ENCODE measurements around the gene ANO7.

DNA sequence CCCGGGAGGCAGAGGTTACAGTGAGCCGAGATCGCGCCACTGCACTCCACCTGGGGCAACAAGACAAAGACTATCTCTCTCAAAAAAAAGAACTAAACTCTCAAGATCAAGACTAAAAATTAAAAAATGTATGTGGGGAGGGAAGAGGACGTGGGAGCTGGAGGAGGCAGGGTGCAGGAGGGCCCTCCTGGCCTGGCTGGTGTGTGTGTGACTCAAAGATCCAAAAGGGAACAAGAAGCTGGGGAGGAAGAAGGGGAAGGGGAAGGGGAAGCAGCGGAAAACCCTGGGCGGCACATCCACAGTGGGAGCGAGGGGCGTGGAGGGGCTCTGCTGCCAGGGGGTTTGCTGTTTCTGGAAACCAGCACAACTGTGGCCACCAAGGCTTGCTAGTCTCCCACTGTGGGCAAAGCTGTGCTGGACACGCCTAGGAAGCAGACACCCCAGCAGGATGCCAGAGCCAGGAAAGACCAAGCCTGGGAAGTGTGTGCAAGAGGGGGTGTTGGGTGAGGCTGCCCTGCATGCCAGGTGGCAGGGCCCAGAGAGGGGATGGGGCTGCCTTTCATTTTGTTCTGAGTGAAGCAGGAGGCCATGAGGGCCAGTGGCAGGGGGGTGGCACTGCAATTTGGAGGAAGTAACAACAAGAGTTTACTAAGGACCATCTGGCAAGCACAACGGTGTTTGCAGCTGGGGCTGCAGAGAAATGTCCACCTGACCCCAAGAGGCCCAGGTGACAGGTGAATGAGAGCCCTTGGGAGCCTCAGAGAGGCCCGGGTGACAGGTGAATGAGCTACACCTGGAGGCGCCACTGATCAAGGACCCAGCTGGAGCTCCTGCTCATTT lies 44.5 kb downstream of the ANO7 start:
- no peak for TF ChIP-seq EZH2phosphoT487 (IDR thresholded peaks at IDR 0.05; ENCODE audit: low read length)
- TF ChIP-seq, protein P1, sequence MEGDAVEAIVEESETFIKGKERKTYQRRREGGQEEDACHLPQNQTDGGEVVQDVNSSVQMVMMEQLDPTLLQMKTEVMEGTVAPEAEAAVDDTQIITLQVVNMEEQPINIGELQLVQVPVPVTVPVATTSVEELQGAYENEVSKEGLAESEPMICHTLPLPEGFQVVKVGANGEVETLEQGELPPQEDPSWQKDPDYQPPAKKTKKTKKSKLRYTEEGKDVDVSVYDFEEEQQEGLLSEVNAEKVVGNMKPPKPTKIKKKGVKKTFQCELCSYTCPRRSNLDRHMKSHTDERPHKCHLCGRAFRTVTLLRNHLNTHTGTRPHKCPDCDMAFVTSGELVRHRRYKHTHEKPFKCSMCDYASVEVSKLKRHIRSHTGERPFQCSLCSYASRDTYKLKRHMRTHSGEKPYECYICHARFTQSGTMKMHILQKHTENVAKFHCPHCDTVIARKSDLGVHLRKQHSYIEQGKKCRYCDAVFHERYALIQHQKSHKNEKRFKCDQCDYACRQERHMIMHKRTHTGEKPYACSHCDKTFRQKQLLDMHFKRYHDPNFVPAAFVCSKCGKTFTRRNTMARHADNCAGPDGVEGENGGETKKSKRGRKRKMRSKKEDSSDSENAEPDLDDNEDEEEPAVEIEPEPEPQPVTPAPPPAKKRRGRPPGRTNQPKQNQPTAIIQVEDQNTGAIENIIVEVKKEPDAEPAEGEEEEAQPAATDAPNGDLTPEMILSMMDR (IDR thresholded peaks at IDR 0.05; ENCODE audit: low read length), result no peak

Data from MM.1S (cell line).